ENCODE data around the gene NFYC. TPM values are rescaled to one million over a fixed set of nuclear protein-coding genes. Genes with fewer than 3 reads are reported as not detected.
A peak's percentile ranks its signal among the peaks of the same experiment; 100 is the strongest.

Gene NFYC
- total RNA-seq, 1 donor from 2014 or later: 56.0 TPM

DNA sequence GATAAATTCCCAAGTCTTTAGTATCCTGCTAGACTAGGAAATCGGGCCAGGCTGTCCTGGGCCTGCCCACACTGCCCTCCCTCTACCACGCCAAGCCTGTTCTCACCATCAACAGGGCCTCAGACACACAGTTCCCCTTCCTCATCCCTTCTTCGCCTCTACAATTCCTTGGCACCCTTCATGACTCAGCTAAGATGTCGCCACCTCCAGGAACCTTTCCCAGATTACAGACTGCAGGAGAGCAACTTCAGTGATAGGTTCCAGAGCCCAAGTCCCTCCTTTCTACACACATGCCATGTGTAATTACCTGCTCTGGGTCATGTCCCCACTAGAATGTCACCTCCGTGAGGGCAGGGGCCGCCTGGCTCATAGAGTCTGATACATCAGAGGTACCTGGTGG, 29.4 kb upstream of the NFYC start:
- Histone ChIP-seq H3K27me3 (no peaks in the 10 kb centered on the region), H3K27ac (no peak overlapping the region), H3K9me3 (no peaks in the 10 kb centered on the region), H3K36me3 (no peaks in the 10 kb centered on the region), H3K4me1 (peaks cover 8% of the 10 kb centered on the region), H3K4me3 (no peak overlapping the region)
- DNase-seq: no peak
- ATAC-seq: no peak
- TF ChIP-seq CTCF (IDR thresholded peaks at IDR 0.05): no peak
- intact Hi-C loops (cut with DNase I): no loop called here

- Histone ChIP-seq H3K9me3 (no peaks in the 10 kb centered on the region), H3K27me3 (no peaks in the 10 kb centered on the region), H3K4me1 (peaks cover 8% of the 10 kb centered on the region), H3K4me3 (no peak overlapping the region), H3K36me3 (no peaks in the 10 kb centered on the region), H3K27ac (no peak overlapping the region)
- no peak for ATAC-seq
- intact Hi-C loops (cut with DNase I): no loop called here
- TF ChIP-seq CTCF (IDR thresholded peaks at IDR 0.05): no peak
- DNase-seq: no peak
Measured at GRCh38 chr1:40662864-40663263, 28.6 kb upstream of the NFYC start.

DNA sequence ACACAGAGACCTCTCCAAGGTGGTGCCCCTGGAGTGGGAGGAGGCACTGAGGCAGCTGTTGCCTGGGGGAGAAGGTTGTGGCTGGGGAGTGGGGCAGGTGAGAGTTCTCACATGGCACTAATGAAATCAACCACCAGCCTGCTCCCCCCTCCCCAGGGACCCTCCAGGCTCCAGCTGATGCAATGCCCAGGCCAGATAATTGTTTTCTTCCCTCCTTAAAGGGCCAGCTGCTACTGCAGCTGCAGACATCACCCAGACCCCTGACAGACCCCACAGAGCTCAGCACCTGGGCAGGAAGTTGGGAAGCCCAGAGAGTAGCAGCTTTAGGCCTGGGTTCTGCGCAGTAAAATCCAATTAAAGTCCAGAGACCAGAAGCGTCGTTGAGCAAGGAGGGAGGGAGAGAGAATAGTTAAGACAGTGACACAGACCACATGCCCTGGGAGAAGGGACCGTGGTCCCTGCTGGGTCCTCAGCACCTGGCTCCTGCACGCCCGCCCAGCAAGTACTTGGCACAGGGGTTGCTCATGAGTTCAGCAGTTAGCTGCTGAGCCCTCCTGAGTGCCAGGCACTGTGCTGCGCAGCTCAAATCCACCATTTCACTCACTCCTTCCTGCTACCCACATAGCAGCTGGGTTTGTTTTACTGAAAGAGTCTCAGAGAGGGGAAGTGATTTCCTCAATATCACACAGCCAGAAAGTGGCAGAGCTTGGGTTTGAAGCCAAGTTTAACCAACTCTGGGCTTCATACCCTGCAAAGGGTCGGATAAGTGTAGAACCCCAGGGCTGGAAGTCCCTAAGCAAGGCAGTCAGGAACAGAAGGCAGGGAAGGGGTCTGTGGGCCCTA, 28.0 kb upstream of the NFYC start:
- Histone ChIP-seq H3K27me3 (no peaks in the 10 kb centered on the region), H3K4me3 (no peak overlapping the region), H3K27ac (no peak overlapping the region), H3K4me1 (peaks cover 8% of the 10 kb centered on the region), H3K36me3 (no peaks in the 10 kb centered on the region), H3K9me3 (no peaks in the 10 kb centered on the region)
- TF ChIP-seq CTCF (IDR thresholded peaks at IDR 0.05): no peak
- intact Hi-C loops (cut with DNase I): no loop called here
- ATAC-seq (no peak), DNase-seq (no peak)

GRCh38 chr1:40664167-40664537, 27.4 kb upstream of the NFYC start:
- no peaks in the 10 kb centered on the region for H3K27me3 ChIP-seq
- H3K27ac ChIP-seq: no peak overlapping the region
- peaks cover 13% of the 10 kb centered on the region for H3K4me1 ChIP-seq
- no peak for DNase-seq
- no peak overlapping the region for H3K4me3 ChIP-seq
- no peak for ATAC-seq
- no peaks in the 10 kb centered on the region for H3K36me3 ChIP-seq
- TF ChIP-seq CTCF (IDR thresholded peaks at IDR 0.05): no peak
- intact Hi-C loops (cut with DNase I): no loop called here
- no peaks in the 10 kb centered on the region for H3K9me3 ChIP-seq

DNA sequence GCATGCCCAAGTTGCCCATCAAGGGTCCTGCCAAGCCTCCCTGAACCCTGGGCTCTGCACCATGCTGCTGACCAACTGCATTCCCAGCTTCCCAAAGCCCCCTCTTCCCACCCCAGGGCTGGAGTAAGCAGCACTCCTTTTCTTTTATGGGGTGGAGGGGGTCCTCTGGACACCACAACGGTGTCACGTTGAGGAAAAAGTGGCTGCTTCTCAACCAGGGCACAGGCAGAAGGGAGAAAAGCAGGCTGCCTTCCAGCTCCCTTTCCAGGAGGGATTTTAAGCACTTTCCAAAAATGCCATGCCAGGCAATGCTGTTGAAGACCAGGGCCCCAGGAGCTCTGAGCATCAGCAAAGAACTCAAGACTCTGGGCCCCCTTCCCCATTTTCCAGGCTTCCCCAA, 26.7 kb upstream of the NFYC start:
- no peaks in the 10 kb centered on the region for H3K9me3 ChIP-seq
- ATAC-seq (no peak), DNase-seq (no peak)
- H3K27me3 ChIP-seq: no peaks in the 10 kb centered on the region
- H3K4me3 ChIP-seq: peak overlapping the region; percentile 66
- no peak for TF ChIP-seq CTCF (IDR thresholded peaks at IDR 0.05)
- intact Hi-C loops (cut with DNase I): no loop called here
- no peak overlapping the region for H3K27ac ChIP-seq
- H3K4me1 ChIP-seq: peaks cover 13% of the 10 kb centered on the region
- H3K36me3 ChIP-seq: no peaks in the 10 kb centered on the region

Data from upper lobe of right lung (tissue), 1 donor.